PFSK-1 (cell line): Measurements from ENCODE around the gene ANO9.

Source experiments
- FOXP2 ChIP-seq: optimal IDR thresholded peaks from 2 replicates; pipeline ENCODE3; 2011; ENCODE audit warnings: borderline replicate concordance, control low read depth, inconsistent platforms; ENCODE audit not compliant: insufficient read depth; ENCODE audit errors: extremely low read length, extremely low read depth
- POLR2AphosphoS5 ChIP-seq: IDR thresholded peaks from 2 replicates; pipeline ENCODE4 v1.6.1; 2012; ENCODE audit warnings: low read depth, mild to moderate bottlenecking, control low read depth, low read length, moderate library complexity
- SIN3A ChIP-seq: IDR thresholded peaks from 2 replicates; pipeline ENCODE4 v1.6.1; 2012; ENCODE audit warnings: mild to moderate bottlenecking, low read length, moderate library complexity, borderline replicate concordance; ENCODE audit not compliant: insufficient read depth
- TAF1 ChIP-seq: IDR thresholded peaks from 2 replicates; pipeline ENCODE4 v1.6.1; 2012; ENCODE audit warnings: low read length, control low read depth, borderline replicate concordance; ENCODE audit not compliant: insufficient read depth
- TF ChIP-seq, protein P1 (sequence below), 2 experiments: IDR thresholded peaks; 2 replicates each; pipeline versions ENCODE4 v1.6.1 to v1.8.0; 2011 to 2012; ENCODE audit warnings: low read depth in 2 of 2, low read length in 2 of 2, control low read depth in 1 of 2, inconsistent platforms in 1 of 2, mild to moderate bottlenecking in 1 of 2, moderate library complexity in 1 of 2; ENCODE audit not compliant: insufficient read depth in 1 of 2

ANO9 gene

DNA sequence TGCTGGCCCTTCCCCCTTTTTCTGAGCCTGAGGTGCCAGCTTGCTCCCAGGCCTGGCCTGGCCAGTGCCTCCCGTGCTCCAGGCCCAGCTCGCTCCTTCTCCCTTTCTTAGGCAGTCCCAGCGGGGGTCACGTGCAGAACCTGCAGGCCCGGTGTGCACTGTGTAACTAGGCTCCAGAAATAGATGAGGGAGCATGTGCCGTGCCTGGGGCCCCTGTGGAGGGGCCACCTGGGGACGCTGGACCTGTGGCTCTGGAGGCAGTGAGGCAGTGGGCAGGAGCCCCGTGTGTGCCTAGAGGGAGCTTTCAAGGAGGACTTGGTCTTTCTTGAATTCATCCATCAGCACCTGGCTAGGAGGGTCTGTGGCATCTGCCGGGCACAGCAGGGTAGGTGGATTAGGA is 19.8 kb upstream of the ANO9 start:
- TF ChIP-seq FOXP2 (no peak), TAF1 (no peak), SIN3A (no peak), POLR2AphosphoS5 (no peak)
- TF ChIP-seq, protein P1, sequence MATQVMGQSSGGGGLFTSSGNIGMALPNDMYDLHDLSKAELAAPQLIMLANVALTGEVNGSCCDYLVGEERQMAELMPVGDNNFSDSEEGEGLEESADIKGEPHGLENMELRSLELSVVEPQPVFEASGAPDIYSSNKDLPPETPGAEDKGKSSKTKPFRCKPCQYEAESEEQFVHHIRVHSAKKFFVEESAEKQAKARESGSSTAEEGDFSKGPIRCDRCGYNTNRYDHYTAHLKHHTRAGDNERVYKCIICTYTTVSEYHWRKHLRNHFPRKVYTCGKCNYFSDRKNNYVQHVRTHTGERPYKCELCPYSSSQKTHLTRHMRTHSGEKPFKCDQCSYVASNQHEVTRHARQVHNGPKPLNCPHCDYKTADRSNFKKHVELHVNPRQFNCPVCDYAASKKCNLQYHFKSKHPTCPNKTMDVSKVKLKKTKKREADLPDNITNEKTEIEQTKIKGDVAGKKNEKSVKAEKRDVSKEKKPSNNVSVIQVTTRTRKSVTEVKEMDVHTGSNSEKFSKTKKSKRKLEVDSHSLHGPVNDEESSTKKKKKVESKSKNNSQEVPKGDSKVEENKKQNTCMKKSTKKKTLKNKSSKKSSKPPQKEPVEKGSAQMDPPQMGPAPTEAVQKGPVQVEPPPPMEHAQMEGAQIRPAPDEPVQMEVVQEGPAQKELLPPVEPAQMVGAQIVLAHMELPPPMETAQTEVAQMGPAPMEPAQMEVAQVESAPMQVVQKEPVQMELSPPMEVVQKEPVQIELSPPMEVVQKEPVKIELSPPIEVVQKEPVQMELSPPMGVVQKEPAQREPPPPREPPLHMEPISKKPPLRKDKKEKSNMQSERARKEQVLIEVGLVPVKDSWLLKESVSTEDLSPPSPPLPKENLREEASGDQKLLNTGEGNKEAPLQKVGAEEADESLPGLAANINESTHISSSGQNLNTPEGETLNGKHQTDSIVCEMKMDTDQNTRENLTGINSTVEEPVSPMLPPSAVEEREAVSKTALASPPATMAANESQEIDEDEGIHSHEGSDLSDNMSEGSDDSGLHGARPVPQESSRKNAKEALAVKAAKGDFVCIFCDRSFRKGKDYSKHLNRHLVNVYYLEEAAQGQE (IDR thresholded peaks at IDR 0.05; ENCODE audit: insufficient read depth in 1 of 2, low read depth in 2 of 2, low read length in 2 of 2) = no peak

DNA sequence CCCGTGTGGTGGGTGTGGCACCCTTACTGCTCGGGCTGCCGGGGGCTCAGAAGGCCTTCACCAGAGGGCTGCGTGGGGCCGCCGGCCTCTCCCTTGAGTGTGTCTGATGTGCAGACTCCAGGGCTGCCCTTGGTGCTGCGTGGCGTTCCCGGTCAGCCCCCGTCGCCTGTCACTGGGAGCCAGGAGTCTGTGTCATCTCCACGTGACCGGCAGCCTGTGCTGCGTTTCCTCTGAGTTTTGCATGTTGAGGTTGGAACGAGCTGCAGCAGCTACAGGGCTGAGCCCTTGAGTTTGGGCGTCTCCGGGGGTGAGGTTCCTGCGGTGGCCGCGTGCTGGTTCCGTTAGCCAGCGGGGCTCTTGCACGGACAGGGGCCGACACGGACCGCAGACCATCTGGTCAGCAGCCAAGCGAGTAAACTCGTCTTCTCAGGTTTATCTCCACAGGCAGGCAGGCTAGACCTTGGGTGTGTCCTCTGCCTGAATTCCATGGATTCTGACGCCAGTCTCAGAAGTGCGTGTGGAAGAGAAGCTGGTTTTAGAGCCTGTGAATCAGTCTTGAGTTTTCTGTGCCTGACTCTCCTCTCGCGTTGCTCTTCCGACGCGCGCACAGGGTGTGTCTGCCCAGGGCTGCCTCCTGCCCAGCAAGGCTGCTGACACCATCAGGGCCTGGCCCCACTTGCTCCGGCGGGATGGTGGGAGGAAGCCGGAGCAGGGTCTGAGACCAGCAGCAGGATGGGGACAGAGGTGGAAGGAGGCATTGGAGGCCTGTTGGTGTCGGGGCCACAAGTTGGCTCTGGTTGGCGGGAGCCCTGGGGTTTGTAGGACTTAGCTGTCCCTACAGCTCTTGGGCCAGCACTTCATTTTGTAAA is 18.8 kb upstream of the ANO9 start:
- no peak for TF ChIP-seq POLR2AphosphoS5
- TF ChIP-seq, protein P1 (IDR thresholded peaks at IDR 0.05; ENCODE audit: insufficient read depth in 1 of 2, low read depth in 2 of 2, low read length in 2 of 2) = no peak
- TF ChIP-seq FOXP2 = no peak
- no peak for TF ChIP-seq SIN3A
- no peak for TF ChIP-seq TAF1

DNA sequence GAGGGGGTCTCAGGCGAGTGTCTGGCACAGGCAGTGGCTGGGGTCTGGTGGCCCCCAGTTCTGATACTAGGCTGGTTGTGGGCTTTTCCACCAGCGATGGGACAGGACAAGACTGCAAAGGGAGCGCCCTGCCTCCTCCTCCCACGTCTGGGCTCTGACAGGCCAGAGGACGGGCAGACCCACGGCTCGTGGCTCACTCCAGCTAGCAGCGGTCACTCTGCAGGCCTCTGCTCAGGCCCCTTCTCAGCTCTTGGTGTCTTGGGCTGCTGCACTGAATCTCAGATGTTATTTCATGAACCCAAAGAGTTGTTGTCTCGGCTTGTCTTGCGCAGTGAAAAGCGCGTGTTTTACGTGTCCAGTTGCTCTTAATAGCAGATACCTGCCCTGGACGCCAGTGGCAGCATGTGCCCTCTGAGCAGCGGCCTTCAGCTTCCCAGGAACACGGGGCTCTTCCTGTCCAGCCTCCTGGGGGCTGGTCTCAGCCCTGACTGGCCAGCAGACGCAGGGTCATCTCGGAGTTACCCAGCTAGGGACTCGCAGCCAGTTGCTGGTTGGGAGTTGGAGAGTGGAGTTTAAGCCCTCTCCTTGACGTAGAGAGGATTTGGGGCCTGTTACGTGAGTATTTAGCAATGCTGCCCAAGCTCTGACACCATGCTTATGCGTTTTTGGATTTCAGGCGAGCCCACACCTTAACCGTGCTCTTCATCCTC is 17.9 kb upstream of the ANO9 start:
- TF ChIP-seq TAF1 (no peak), FOXP2 (no peak), SIN3A (no peak), POLR2AphosphoS5 (no peak)
- TF ChIP-seq, protein P1 (IDR thresholded peaks at IDR 0.05; ENCODE audit: insufficient read depth in 1 of 2, low read depth in 2 of 2, low read length in 2 of 2) = no peak

DNA sequence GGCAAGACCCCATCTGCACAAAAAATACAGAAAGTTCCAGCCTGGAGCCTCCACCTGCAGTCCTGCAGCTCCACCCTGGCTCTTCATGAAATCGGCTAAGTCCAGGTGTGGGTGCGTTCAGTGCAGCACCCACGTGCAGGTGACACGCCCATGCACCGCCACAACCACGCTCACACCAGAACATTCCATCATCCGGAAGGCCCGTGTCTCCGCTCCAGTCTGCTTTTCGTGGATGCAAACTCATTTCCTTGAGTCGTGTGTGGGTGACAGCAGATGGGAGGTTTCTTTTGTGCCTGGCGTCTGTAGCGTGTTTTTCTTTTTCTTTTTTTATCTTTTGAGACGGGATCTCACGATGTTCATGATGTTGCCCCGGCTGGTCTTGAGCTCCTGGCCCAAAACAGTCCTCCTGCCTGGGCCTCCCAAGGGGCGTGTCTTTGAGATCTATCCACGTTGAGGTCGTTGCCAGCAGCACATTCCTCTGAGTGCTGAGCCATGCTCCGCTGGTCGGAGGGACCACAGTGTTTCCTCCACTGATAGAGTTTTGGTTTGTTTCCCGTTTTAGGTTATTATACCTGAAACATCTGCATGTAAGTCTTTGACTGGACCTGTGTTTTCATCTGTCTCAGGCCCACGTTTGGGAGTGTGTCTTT is 15.4 kb upstream of the ANO9 start:
- TF ChIP-seq TAF1 = no peak
- TF ChIP-seq POLR2AphosphoS5 = no peak
- no peak for TF ChIP-seq SIN3A
- TF ChIP-seq, protein P1 (IDR thresholded peaks at IDR 0.05; ENCODE audit: insufficient read depth in 1 of 2, low read depth in 2 of 2, low read length in 2 of 2) = no peak
- TF ChIP-seq FOXP2 = no peak
